GM12873 (cell line): ENCODE measurements around the gene KMT2B.

ENCODE experiments used
- CTCF ChIP-seq: IDR thresholded peaks from 2 replicates; pipeline ENCODE4 v1.5.1; 2012; ENCODE audit warnings: low read depth, mild to moderate bottlenecking, moderate library complexity, low read length, control low read depth; ENCODE audit not compliant: insufficient read depth; ENCODE audit errors: missing control alignments

KMT2B gene

GRCh38 chr19:35760711-35761349, 43.0 kb downstream of the KMT2B start:
- TF ChIP-seq CTCF, result no peak

- no peak for TF ChIP-seq CTCF
These were observed 46.9 kb downstream of the KMT2B start for GRCh38 chr19:35764432-35765315.

- TF ChIP-seq CTCF, result no peak
These were observed 48.8 kb downstream of the KMT2B start for GRCh38 chr19:35766571-35767104.

GRCh38 chr19:35767288-35768081, 49.7 kb downstream of the KMT2B start:
- TF ChIP-seq CTCF, result no peak

GRCh38 chr19:35768082-35768421, 50.2 kb downstream of the KMT2B start:
- no peak for TF ChIP-seq CTCF

- TF ChIP-seq CTCF, result no peak
These were observed 55.4 kb downstream of the KMT2B start for GRCh38 chr19:35773020-35773806.
